OCI-LY7 (cell line): Measurements from ENCODE around the gene LYPLA2. TPM values are rescaled to one million over a fixed set of nuclear protein-coding genes. Genes with fewer than 3 reads are reported as not detected.

Source experiments
- BruUV-seq: library from RNA; stranded (reverse); fragments of 400-500 nt; replicated peaks from 2 replicates; lab custom pipeline; 2021; lab: Mats Ljungman, UMichigan
- CTCF ChIA-PET: fragments of 300-600 bp; sonication (Branson Sonifier 250); formaldehyde crosslinking; loops from one replicate; lab custom pipeline; 2022; ENCODE audit warnings: antibody characterized with exemption; ENCODE audit not compliant: unreplicated experiment; lab: Charles Lee
- POLR2A ChIA-PET: fragments of 300-600 bp; sonication (Branson Sonifier 250); formaldehyde crosslinking; loops from one replicate; lab custom pipeline; 2022; ENCODE audit warnings: antibody characterized with exemption; lab: Charles Lee
- DNase-seq: peaks from one replicate; pipeline ENCODE4 v3.0.0-alpha.2; 2015; ENCODE audit warnings: low spot score
- H2AFZ ChIP-seq: fragments of 200-600 bp; sonication (generic), shearing (Covaris generic); 2 replicates; pipeline ENCODE4 v1.6.1; 2014; ENCODE audit warnings: mild to moderate bottlenecking, antibody characterized with exemption, low read length, moderate library complexity
- H3K27ac ChIP-seq: fragments of 200-600 bp; sonication (generic); 2 replicates; pipeline ENCODE4 v1.5.1; 2014; ENCODE audit warnings: mixed run types, low read depth, mild to moderate bottlenecking, moderate library complexity, low read length, inconsistent platforms; ENCODE audit not compliant: poor library complexity, severe bottlenecking
- H3K36me3 ChIP-seq: fragments of 200-600 bp; sonication (generic); 2 replicates; pipeline ENCODE4 v1.6.1; 2014; ENCODE audit warnings: mild to moderate bottlenecking, antibody characterized with exemption, low read length, moderate library complexity, mixed read lengths; ENCODE audit not compliant: insufficient read depth
- H3K4me1 ChIP-seq: fragments of 200-600 bp; sonication (generic); 2 replicates; pipeline ENCODE4 v1.5.1; 2014; ENCODE audit warnings: mild to moderate bottlenecking, low read length; ENCODE audit not compliant: insufficient read depth, poor library complexity, severe bottlenecking
- H3K4me2 ChIP-seq: fragments of 200-600 bp; sonication (generic); 2 replicates; pipeline ENCODE4 v1.6.1; 2014; ENCODE audit warnings: mild to moderate bottlenecking, low read length
- H3K4me3 ChIP-seq: fragments of 200-600 bp; sonication (generic); 2 replicates; pipeline ENCODE4 v1.5.1; 2014; ENCODE audit warnings: mild to moderate bottlenecking, low read depth, low read length; ENCODE audit not compliant: poor library complexity, severe bottlenecking
- H3K79me2 ChIP-seq: fragments of 200-600 bp; sonication (generic); 2 replicates; pipeline ENCODE4 v1.6.1; 2016; ENCODE audit warnings: low read depth, mild to moderate bottlenecking, low read length, moderate library complexity, mixed read lengths; ENCODE audit not compliant: insufficient read depth
- H3K9me2 ChIP-seq: fragments of 200-600 bp; sonication (generic); 2 replicates; pipeline ENCODE4 v1.6.1; 2016; ENCODE audit warnings: mild to moderate bottlenecking, low read length, mixed read lengths; ENCODE audit not compliant: insufficient read depth
- H3K9me3 ChIP-seq: fragments of 200-600 bp; sonication (generic); 2 replicates; pipeline ENCODE4 v1.6.1; 2014; ENCODE audit warnings: mild to moderate bottlenecking, mixed run types, low read length, mixed read lengths
- H4K20me1 ChIP-seq: fragments of 200-600 bp; sonication (generic); 2 replicates; pipeline ENCODE4 v1.6.1; 2014; ENCODE audit warnings: mild to moderate bottlenecking, antibody characterized with exemption, low read length, moderate library complexity, mixed read lengths; ENCODE audit not compliant: insufficient read depth
- EZH2phosphoT487 ChIP-seq: fragments of 200-600 bp; sonication (generic); IDR thresholded peaks from 2 replicates; pipeline ENCODE4 v1.6.1; 2018; ENCODE audit warnings: low read depth, borderline replicate concordance, mild to moderate bottlenecking, mixed run types, antibody characterized with exemption, low read length, moderate library complexity, mixed read lengths
- intact Hi-C: fragments of 100-400 bp; cut with micrococcal nuclease; formaldehyde crosslinking; loops from one replicate; pipeline ENCODE4 v1.10.0; 2022; ENCODE audit not compliant: unreplicated experiment
- total RNA-seq, 2 experiments: library from RNA; depleted of rRNA in 1 of 2; stranded (reverse); fragments of >200 nt in 1 of 2; shearing (Covaris generic) in 1 of 2; gene quantifications; 2 replicates each; pipeline ENCODE4 v1.2.3, GENCODE V29; 2014 to 2022
- TF ChIP-seq, protein P1 (sequence below): fragments of 200-600 bp; sonication (generic); conservative IDR thresholded peaks from 2 replicates; pipeline ENCODE4 v1.5.1; 2014; ENCODE audit warnings: mild to moderate bottlenecking, antibody characterized with exemption, low read length, moderate library complexity, mixed read lengths

LYPLA2 gene
- total RNA-seq, 2 experiments from 2014 or later = 68.3 to 91.2 TPM

DNA sequence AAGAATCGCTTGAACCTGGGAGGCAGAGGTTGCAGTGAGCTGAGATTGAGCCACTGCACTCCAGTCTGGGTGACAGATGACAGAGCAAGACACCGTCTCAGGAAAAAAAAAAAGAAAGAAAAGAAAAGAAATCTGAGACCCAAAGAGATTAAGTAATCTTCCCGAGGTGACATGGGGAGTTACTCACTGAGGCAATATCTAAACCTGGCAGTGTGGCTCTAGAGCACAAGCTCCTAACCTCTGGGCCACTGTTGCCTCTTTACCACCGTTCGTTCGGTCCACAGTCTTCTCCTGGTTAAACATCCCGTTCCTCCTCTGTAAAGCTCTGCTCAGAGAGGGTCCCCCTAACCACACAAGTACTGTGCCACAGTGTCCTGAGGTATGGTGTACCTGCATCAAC is 32.8 kb downstream of the LYPLA2 start:
- no peak overlapping the region for H2AFZ ChIP-seq
- no peak for DNase-seq
- H4K20me1 ChIP-seq = no peaks in the 10 kb centered on the region
- no TSS peak for BruUV-seq
- TF ChIP-seq, protein P1, sequence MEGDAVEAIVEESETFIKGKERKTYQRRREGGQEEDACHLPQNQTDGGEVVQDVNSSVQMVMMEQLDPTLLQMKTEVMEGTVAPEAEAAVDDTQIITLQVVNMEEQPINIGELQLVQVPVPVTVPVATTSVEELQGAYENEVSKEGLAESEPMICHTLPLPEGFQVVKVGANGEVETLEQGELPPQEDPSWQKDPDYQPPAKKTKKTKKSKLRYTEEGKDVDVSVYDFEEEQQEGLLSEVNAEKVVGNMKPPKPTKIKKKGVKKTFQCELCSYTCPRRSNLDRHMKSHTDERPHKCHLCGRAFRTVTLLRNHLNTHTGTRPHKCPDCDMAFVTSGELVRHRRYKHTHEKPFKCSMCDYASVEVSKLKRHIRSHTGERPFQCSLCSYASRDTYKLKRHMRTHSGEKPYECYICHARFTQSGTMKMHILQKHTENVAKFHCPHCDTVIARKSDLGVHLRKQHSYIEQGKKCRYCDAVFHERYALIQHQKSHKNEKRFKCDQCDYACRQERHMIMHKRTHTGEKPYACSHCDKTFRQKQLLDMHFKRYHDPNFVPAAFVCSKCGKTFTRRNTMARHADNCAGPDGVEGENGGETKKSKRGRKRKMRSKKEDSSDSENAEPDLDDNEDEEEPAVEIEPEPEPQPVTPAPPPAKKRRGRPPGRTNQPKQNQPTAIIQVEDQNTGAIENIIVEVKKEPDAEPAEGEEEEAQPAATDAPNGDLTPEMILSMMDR = no peak
- TF ChIP-seq EZH2phosphoT487 = no peak
- POLR2A ChIA-PET = interaction anchor here (0.6 to 1.6 kb wide), 4 partner anchors 13 to 93 kb away, joined by 4 read pairs; partner anchors contain the start of gene CNR2
- H3K4me2 ChIP-seq = peak overlapping the region; percentile 82; the same call in 1 of the 2 replicates
- H3K36me3 ChIP-seq = no peaks in the 10 kb centered on the region
- H3K4me1 ChIP-seq = peaks cover 16% of the 10 kb centered on the region
- H3K79me2 ChIP-seq = no peaks in the 10 kb centered on the region
- no peak overlapping the region for H3K4me3 ChIP-seq
- no peaks in the 10 kb centered on the region for H3K9me3 ChIP-seq
- CTCF ChIA-PET = interaction anchor here (1.7 kb wide), 1 partner anchor 13 kb away, joined by 5 read pairs; no protein-coding TSS in a partner anchor
- intact Hi-C loops = no loop called here
- H3K9me2 ChIP-seq = no peaks in the 10 kb centered on the region
- no peak overlapping the region for H3K27ac ChIP-seq

GRCh38 chr1:23824711-23825075 is 33.7 kb downstream of the LYPLA2 start:
- Histone ChIP-seq H3K4me2 (peak overlapping the region; percentile 82), H3K4me3 (peak overlapping the region; percentile 86), H3K79me2 (no peaks in the 10 kb centered on the region), H3K9me3 (no peaks in the 10 kb centered on the region), H2AFZ (peak overlapping the region; percentile 91), H3K9me2 (no peaks in the 10 kb centered on the region), H3K4me1 (peaks cover 16% of the 10 kb centered on the region), H4K20me1 (no peaks in the 10 kb centered on the region), H3K27ac (peak overlapping the region; percentile 25), H3K36me3 (no peaks in the 10 kb centered on the region)
- intact Hi-C loops = no loop called here
- CTCF ChIA-PET = interaction anchor here (0.6 to 1.7 kb wide), 2 partner anchors 14 to 19 kb away, joined by 5 read pairs; no protein-coding TSS in a partner anchor
- POLR2A ChIA-PET = interaction anchor here (0.9 to 1.5 kb wide), 6 partner anchors 12 to 92 kb away, joined by 3 to 6 read pairs (median 4); no protein-coding TSS in a partner anchor
- no TSS peak for BruUV-seq
- DNase-seq = no peak
- TF ChIP-seq, protein P1 = no peak
- TF ChIP-seq EZH2phosphoT487 = no peak

DNA sequence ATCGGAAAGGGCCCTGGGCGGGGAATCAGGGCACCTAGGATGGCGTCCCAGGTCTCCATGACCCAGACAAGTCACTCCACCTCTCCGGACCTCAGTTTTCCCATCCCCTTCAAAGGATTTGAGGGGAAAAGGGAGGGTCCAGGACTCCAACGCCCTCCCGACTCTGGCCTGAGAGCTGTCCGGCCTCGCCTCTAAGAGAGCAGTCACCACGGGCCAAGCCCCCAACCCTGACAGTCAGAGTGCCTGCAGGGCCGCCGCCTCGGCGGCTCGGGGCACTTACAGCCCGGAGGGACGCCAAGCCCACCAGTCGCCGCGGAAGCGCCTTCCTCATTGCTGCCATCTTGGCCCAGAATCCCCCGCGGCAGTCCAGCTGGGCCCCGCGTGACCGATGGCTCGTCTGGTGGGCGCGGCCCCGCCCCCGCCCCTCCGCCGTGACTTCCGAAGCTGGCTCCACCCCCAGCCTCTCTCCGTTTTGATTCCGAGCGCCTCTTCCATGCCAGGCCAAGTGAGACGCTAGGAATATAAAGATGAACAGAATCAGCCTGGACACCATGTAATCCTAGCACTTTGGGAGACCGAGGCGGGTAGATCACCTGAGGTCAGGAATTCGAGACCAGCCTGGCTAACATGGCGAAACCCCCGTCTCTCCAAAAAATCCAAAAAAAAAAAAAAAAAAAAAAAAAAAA is 34.3 kb downstream of the LYPLA2 start, which contains the start of gene HMGCL:
Gene HMGCL, minus strand, starts transcription at position 354 of the 686 bp plus-strand sequence. Its CDS starts 14 bp downstream, at position 340.
- H3K4me2 ChIP-seq = peak within 1 kb of the TSS; percentile 82
- no peak for TF ChIP-seq EZH2phosphoT487
- TF ChIP-seq, protein P1 = no peak
- ChIA-PET CTCF (interaction anchor here (0.6 to 1.7 kb wide), 2 partner anchors 14 to 1415 kb away, joined by 5 to 9 read pairs; no protein-coding TSS in a partner anchor), POLR2A (interaction anchor here (0.5 to 1.5 kb wide), 7 partner anchors 12 to 180 kb away, joined by 3 to 6 read pairs (median 3); no protein-coding TSS in a partner anchor)
- H3K9me3 ChIP-seq = no peaks in the 10 kb centered on the region
- H2AFZ ChIP-seq = peak within 1 kb of the TSS; percentile 91
- no peaks in the 10 kb centered on the region for H3K9me2 ChIP-seq
- peaks cover 16% of the 10 kb centered on the region for H3K4me1 ChIP-seq
- peak within 1 kb of the TSS; percentile 86 for H3K4me3 ChIP-seq
- no TSS peak for BruUV-seq
- DNase-seq = peak; percentile 87
- H4K20me1 ChIP-seq = no peaks in the 10 kb centered on the region
- H3K36me3 ChIP-seq = no peaks in the 10 kb centered on the region
- H3K79me2 ChIP-seq = no peaks in the 10 kb centered on the region
- H3K27ac ChIP-seq = peak within 1 kb of the TSS; percentile 25
- intact Hi-C loops = no loop called here
